HG03342 (cell line): ENCODE measurements around the gene RANBP17.

Experiments used
- ATAC-seq: cut with Tn5 transposase; IDR thresholded peaks from one replicate; pipeline ENCODE4 v1.9.1; 2021; ENCODE audit warnings: mild to moderate bottlenecking, moderate library complexity; ENCODE audit not compliant: unreplicated experiment

RANBP17 gene

DNA sequence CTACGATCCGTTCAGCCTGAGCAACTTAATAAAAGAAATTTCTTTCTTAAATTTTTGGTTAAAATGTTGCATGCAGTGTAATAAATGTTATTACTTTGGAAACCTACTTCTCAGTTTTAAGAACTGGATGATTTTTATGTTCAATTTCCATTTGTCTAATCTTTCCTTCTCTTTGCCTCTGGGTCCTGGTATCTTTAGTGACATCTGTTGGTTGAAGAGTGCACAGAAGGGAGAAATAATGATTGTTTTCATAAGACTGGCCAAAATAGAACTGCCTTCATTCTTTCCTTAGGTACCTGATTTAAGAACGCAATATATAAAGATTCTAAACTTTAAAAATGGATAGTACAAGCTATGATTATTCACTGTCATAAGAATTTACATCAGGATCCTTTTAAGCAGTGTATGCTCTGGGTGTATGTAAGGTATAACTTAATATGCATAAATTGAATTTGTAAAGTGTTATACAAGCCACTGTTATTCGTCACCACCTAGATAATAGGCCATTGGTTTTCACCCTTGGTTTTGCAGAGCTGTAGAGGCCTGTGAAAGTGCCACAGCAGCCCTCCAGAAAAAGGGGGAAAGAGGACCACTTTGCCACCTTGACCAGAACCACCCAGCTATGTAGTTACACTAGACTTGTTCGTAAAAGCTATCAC lies 364.4 kb downstream of the RANBP17 start:
- no peak for ATAC-seq

DNA sequence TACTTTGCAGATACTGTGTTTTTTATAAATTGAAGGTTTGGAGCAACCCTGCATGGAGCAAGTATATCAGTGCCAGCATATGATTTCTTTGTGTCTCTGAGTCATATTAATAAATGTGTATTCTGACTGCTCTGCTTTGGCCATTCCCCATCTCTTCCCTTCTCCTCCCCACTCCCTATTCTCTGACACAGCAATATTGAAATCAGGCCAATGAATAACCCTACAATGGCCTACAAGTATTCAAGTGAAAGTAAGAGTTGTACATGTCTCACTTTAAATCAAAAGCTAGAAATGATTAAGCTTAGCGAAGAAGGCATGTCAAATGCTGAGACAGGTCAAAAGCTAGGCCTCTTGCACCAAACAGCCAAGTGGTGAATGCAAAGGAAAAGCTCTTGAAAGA lies 365.0 kb downstream of the RANBP17 start:
- no peak for ATAC-seq

DNA sequence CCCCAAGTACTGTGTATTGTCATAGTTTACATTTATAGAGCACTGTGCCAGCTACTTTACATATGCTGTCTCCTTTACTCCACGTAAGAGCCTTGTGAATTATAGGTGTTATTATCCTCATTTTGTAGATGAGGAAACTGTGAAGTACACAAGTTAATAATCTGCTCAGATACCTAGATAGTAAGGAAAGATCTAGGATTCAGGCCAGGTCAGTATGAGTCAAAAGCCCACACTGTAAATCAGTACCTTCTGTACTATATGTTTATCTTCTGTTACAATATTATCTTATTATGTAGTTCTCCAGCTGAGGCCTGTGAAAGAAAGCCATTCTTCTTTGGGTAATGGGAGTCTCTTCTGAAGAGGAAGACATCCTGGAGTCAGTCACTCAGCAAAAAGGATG lies 374.8 kb downstream of the RANBP17 start:
- no peak for ATAC-seq

DNA sequence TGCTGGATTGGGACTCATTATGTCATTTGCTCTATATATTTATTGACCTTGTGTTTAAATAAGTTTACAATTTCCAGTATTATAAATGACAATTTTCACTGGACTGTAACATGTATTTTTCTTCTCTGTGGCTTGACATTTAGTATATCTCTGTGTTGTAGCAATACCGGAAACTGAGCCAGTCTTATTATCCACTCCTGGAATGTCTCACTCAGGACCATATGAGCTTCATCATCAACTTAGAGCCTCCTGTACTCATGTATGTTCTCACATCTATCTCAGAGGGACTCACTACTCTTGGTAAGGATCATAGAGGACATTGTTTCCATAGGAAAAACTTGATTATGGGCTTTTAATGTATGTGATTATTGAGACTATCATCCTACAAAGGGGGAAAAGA lies 380.7 kb downstream of the RANBP17 start:
- ATAC-seq: no peak

DNA sequence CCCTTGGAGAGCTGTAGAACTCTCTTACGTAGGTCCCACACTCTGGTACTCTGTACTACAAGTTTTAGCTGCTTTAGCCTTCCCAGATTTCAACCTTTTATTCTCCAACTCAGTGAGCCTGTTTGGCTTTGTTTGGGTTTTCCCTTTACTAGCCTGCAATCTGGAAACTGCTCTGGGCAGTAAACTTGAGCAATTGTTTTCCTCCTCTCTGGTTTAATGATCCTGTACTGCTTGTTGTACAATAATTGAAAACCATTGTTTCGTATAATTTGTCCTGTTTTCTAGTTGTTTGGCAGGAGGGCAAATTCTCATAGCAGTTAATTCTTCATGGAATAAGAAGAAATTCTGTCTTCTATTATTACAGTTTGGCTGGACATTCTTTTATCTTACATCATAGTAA lies 384.4 kb downstream of the RANBP17 start:
- no peak for ATAC-seq

DNA sequence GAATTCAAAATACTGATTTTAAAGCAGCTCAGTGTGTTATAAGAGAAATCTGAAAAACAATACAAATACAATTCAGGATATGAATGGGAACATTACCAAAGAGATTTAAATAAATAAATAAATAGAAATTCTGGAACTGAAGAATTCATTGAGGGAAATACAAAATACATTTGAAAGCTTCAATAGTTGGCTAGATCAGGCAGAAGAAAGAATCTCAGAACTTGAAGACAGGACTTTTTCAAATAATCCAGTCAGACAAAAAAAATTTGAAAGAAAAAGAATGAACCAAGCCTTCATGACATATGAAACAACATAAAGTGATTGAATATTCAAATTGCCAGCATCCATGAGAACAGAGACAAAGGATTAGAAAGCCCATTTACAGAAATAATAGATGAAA lies 387.6 kb downstream of the RANBP17 start:
- ATAC-seq: no peak

DNA sequence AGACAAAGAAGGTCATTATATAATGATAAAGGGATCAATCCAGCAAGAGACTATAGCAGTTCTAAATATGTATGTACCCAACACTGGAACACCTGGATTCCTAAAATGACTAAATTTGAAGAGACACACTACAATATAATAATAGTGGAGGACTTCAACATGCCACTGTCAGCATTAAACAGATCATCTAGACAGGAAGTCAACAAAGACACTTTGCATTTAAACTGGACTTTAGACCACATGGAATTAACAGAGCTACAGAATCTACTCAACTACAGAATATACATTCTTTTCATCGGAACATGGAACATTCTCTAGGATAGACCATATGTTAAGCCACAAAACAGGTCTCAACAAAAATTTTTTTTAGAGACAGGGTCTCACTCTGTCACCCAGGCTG lies 388.9 kb downstream of the RANBP17 start:
- no peak for ATAC-seq

DNA sequence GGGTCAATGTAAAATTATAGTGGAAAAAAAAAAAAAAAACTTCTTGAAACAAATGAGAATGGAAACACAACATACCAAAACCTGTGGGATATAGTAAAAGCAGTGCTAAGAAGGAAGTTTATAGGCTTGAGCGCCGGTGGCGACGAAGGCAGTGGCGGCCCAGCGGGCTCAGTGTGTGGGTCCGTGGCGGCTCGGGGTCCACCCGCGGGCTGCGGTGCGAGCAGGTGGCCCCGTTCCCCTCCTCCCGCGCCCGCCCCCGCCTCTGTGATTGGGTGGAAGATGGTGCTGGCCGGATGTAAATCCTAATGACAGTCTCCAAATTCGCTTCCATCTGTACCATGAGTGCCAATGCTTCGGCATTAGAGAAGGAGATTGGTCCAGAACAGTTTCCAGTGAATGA lies 389.7 kb downstream of the RANBP17 start:
- no peak for ATAC-seq

DNA sequence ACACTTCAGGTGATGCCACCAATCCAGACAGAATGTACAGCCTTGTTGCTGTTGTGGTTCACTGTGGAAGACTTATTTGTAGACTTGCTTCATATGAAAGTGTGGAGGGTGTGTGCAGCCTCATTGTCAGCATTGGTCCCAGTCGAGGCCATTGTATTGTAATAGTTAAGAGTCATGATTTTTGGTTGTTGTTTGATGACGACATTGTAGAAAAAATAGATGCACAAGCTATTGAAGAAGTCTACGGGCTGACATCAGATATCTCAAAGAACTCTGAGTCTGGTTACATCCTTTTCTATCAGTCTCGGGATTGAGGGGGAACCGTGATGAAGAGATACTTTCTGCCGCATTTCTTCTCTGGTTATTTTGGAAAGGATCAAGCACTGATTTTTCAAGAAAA lies 390.9 kb downstream of the RANBP17 start:
- no peak for ATAC-seq

DNA sequence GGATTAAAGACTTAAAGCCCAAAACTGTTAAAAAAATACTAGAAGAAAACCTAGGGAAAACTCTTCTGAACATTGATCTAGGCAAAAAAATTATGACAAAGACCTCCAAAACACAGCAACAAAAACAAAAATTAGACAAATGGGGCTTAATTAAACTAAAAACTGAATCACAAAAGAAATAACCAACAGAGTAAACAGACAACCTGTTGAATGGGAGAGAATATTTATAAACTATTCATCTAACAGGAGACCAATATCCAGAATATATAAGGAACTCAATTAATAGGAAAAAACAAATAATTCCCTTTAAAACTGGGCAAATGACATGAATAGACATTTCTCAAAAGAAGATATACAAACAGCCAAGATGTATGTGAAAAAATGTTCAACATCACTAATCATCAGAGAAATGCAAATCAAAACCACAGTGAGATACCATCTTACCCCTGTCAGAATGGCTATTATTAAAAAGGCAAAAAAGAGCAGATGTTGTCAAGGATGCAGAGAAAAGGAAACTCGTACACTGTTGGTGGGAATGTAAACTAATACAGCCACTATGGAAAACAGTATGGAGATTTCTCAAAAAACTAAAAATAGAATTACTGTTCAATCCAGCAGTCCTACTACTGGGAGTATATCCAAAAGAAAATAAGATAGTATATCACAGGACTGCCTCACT lies 397.1 kb downstream of the RANBP17 start:
- no peak for ATAC-seq

DNA sequence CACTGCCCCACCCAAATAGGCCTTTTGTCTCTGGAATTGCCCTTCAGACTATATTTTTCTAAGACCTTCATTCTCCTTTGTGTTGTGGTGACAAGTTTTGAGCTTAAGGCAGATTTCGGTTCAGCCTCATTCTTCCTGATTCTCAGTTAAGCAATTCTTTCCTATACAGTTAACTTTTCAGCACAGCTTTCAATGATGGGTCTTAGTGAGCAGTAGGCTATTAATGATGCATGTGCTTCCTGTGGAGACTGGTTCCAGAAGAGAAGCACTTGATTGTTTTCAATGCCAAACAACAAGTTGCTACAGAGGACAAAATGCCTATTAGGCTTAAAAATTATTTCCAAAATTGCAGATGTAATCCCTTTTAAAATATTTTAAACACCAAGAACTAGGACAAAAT lies 399.5 kb downstream of the RANBP17 start:
- no peak for ATAC-seq

DNA sequence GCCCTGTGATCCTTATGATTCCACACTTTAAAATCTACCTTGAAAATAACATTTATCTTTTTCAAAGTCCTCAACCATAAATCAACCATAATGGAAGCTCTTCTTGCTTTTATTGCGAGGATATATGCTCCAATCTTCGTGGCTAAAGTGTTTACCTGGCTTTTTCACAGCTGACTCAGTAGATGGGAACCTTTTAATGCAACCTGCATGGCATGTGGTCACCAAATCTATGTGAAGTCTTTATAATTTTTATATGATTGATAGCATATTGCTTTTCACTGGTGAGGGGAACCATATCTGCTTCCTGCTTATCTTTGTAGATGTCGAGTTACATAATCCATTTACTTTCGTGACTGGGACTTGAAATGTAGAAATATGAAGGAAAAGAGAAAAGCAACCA lies 400.1 kb downstream of the RANBP17 start:
- ATAC-seq: no peak

DNA sequence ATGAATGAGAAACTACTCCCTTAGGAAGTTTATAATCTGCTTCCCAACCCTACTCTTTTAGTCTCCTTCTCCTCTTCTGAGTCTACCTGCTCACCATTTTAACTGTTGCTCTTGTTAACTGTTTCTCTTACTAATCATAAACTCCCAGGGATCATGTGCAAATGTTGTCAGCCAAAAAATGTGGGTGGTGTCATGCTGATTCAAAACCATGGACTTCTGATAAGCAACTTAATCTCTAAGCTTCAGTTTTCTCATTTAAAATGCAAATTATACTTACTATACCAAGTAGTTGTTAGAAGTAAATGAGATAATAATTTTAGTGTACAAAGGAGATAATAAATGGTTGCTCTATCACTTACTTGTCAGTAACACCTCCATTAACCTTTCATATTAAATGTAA lies 401.4 kb downstream of the RANBP17 start:
- ATAC-seq: no peak

DNA sequence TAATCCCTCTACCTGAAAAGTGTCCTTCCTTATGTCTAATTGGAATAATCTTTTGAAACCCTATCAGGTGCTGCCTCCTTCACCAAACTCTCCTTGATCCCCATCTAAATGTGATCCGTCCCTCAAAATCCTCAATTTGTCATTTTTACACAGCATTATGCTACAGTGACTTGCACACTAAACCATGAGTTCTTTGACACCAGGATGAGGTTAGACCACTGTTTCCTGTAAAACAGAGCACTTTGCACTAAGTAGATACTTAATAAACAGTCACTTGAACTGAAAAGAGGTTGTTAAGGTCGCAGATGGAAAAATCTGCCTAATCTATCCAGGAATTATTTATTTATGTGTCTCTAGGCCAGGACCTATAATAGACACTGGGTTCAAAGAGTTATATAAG lies 403.0 kb downstream of the RANBP17 start:
- ATAC-seq: no peak

DNA sequence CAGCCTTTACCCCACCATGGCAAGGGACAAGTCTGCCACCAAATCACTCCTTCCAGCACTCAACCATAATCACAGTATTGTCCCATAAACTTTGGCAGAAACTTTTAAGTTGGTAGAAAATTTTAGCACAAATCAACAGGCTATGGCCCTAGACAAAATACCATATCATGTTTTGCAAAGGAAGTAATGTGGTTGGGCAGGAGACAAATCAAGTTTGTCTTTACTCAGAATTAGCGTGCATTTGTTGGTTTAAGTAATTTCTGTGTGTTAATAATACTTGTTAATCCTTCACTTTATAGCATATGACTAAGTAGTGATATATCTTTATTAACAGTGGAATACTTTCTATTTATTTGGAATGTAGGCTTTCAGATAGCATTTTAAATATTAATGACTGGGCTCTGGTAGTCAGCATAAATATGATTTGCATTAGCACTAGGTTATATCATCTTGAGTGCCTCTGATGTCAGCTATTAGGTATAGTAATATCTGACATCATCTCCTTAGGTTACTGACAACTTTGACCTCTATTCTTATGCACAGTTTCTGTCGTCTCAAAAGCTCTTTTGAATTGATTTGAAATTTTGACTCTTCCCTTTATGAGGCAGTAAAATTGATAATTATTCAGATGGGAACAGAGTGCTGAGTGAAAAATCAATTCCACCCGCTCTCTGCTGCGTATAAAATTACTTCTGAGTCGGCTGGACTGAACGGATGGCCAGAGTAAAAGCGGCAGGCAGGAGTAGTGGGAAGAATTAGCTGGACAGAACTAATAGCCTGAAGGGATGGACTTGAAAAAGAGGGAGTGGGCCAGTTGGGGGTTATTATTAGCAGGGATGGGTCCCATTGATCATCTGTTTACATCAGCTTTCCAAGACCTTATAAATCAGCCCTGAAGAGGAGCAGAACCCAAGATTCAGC lies 407.1 kb downstream of the RANBP17 start:
- no peak for ATAC-seq

DNA sequence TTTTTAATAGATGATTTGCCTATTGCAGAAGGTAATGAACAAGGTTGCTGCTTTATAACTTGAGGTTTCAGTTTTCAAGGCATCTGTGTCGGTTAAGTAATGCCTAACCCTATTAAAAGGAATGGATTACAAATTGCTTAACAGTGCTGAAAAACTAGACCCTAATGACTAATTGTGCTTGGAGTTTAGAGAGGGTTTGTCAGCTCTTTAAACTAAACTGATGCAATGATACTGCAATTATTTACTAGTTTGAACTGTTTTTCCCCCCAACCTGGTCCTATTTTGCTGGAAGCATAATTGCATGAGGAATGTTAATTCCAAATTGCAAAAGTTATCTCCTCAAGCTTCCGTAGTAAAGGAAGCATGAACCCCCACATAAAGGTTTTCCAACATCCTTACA lies 407.9 kb downstream of the RANBP17 start:
- ATAC-seq: no peak

DNA sequence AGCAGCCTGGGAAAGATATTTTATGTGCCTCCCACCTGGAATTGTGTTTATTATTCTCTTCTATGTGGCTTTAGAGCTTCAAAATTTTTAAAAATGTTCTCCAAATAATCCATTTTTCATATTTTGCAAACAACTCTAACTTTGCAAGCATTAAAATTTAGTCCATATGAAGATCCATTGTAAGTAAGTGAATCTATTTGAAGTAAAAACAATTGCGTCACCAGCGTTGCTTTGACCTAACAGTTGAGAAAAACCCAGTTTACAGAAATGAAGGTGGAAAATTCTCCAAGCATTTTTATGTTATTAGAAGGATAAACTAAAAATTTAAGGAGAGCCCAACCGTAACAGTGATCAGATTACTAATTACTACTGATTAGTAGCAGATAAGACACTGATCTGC lies 408.3 kb downstream of the RANBP17 start:
- no peak for ATAC-seq

DNA sequence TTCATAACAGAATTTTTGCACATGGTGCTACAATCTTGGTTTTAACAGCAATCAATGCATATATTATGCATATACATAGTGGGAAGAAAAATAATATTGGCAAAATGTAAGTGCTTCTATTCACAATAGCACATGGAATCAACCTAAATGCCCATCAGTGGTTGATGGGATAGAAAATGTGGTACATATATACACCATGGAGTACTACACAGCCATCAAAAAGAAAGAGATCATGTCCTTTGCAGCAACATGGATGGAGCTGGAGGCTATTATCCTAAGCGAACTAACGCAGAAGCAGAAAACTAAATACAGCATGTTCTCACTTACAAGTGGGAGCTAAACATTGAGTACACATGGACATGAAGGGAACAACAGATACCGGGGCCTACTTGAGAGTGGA lies 410.0 kb downstream of the RANBP17 start:
- no peak for ATAC-seq

DNA sequence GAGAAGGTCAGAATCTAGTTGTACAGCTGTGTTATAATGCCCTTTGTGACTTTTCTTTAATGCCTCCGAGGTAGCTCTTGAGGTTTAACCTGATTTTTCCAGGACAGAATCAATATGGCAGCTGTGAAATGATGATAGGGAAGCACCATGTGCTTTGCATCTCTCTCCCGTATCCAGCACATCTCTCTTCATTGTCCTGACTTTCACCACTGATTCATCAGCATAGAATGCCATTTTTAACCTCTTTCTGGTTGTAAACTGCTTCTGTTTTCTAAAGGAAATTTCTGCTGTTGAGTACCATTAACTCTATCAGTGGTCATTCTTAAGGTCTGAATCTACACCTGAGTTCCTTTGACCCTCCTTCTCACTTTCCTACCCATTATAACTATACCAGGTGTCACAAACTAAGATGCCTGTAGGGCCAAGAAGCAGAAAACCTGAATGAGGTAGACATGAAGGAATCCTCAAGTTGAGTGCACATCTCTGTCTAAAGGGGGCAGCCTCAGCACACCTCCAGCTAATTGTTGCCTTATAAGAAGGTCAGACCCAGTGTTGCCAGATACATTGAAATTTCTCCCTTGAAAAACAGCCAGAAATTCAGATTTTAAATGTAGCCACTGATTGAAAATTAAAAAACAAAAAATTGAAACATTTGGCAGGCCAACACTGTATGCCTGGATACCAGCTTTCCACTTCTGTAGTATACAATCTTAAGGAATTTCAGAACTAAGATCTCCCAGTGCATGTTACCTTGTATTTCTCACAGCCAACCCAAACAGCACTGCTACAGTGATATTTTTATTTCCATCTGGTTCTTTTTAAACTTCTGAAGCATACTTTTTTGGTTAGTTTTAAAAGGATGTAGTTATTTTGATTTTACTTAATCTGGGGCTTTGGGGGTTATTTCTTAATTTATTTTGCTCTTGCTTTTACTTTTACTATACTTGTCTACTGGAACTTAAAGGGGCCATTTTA lies 411.5 kb downstream of the RANBP17 start:
- no peak for ATAC-seq

DNA sequence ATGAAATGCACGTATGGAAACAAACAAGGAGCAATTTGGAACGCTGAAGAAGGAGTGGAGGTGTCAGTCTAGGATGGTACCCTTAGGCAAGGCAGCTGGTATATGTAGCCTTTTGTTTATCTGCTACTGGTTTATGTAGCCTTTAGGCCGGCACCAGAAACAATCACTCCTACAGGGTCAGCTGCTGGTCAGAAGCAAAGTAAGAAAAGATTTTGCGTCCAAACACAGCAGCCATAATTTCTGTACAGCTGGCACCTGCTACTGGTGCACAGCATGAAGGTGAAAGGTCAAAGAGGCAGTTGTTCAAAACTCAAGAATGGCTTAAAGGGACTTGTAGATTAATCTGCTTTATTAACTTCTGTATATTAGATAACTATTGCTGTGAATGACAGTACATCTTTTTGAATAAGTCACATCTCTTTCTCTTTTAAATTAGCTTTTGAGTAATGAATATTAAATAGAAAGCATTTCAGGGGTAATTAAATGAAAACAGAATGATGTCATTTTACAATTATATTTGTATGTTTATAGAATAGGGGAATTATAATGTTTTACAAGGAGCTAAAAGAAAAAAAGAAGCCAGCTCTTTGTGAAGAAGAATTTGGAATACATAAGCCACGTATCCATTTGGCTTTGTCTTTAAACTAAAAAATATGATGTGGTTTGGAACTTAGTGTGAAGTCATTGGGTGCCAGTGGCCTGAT lies 414.2 kb downstream of the RANBP17 start:
- no peak for ATAC-seq
